ENCODE results near the gene APOL2. TPM values are rescaled to one million over a fixed set of nuclear protein-coding genes. Genes with fewer than 3 reads are reported as not detected.
A peak's percentile ranks its signal among the peaks of the same experiment; 100 is the strongest.
"Not testable (repeated sequence)": the region's sequence is repeated elsewhere in the genome, so short reads cannot be mapped to it uniquely, and the experiment has no call there.

Gene APOL2
- total RNA-seq, 1 donor from 2014 or later = 77.2 TPM

GRCh38 chr22:36267896-36268485 lies 28.7 kb upstream of the APOL2 start:
- no peak overlapping the region for H3K9ac ChIP-seq (ENCODE audit: low read length)
- FAIRE-seq (no peak), DNase-seq (ENCODE audit: low read depth) (no peak)
- H3K9me3 ChIP-seq (ENCODE audit: insufficient read depth, low read depth, low read length) = no peaks in the 10 kb centered on the region
- TF ChIP-seq EZH2 (IDR thresholded peaks at IDR 0.05; ENCODE audit: insufficient read depth, low read length) = no peak
- TF ChIP-seq CTCF (IDR thresholded peaks at IDR 0.05; ENCODE audit: insufficient read depth, low read depth, low read length) = no peak
- H3K36me3 ChIP-seq (ENCODE audit: insufficient read depth, low read length) = peaks cover 8% of the 10 kb centered on the region
- H4K20me1 ChIP-seq (ENCODE audit: insufficient read depth, low read length) = peaks cover 4% of the 10 kb centered on the region
- H3K27ac ChIP-seq (ENCODE audit: low read depth, low read length) = no peak overlapping the region
- no peak overlapping the region for H3K4me2 ChIP-seq (ENCODE audit: low read length)
- H3K4me1 ChIP-seq (ENCODE audit: insufficient read depth, low read length) = no peaks in the 10 kb centered on the region
- H3K4me3 ChIP-seq (ENCODE audit: insufficient read depth, low read depth, low read length) = no peak overlapping the region
- H3K36me3 Mint-ChIP-seq (ENCODE audit: low read depth, unreplicated experiment) = peaks cover 45% of the 10 kb centered on the region
- H3K9me3 Mint-ChIP-seq (ENCODE audit: unreplicated experiment) = peaks cover 12% of the 10 kb centered on the region
- H3K27ac Mint-ChIP-seq (ENCODE audit: unreplicated experiment) = peak overlapping the region; percentile 85
- H3K4me3 Mint-ChIP-seq (ENCODE audit: unreplicated experiment) = no peak overlapping the region
- H3K79me2 ChIP-seq (ENCODE audit: insufficient read depth, low read length) = no peaks in the 10 kb centered on the region
- H3K27me3 ChIP-seq (ENCODE audit: insufficient read depth, low read length) = no peaks in the 10 kb centered on the region
- H3K27me3 Mint-ChIP-seq (ENCODE audit: low read depth, unreplicated experiment) = no peaks in the 10 kb centered on the region
- H3K4me1 Mint-ChIP-seq (ENCODE audit: low read depth, unreplicated experiment) = peaks cover 6% of the 10 kb centered on the region
- H2AFZ ChIP-seq (ENCODE audit: low read depth, low read length) = no peak overlapping the region

GRCh38 chr22:36267058-36267457 lies 27.7 kb upstream of the APOL2 start:
- no peaks in the 10 kb centered on the region for H3K4me1 ChIP-seq (ENCODE audit: insufficient read depth, low read length)
- H3K4me3 ChIP-seq (ENCODE audit: insufficient read depth, low read depth, low read length) = no peak overlapping the region
- Mint-ChIP-seq H3K4me1 (ENCODE audit: low read depth, unreplicated experiment) (peaks cover 6% of the 10 kb centered on the region), H3K27me3 (ENCODE audit: low read depth, unreplicated experiment) (no peaks in the 10 kb centered on the region), H3K27ac (ENCODE audit: unreplicated experiment) (no peak overlapping the region), H3K36me3 (ENCODE audit: low read depth, unreplicated experiment) (peaks cover 46% of the 10 kb centered on the region), H3K9me3 (ENCODE audit: unreplicated experiment) (peaks cover 12% of the 10 kb centered on the region), H3K4me3 (ENCODE audit: unreplicated experiment) (no peak overlapping the region)
- H3K4me2 ChIP-seq (ENCODE audit: low read length) = no peak overlapping the region
- no peak overlapping the region for H2AFZ ChIP-seq (ENCODE audit: low read depth, low read length)
- FAIRE-seq (no peak), DNase-seq (ENCODE audit: low read depth) (no peak)
- no peaks in the 10 kb centered on the region for H3K79me2 ChIP-seq (ENCODE audit: insufficient read depth, low read length)
- H3K36me3 ChIP-seq (ENCODE audit: insufficient read depth, low read length) = peaks cover 8% of the 10 kb centered on the region
- peaks cover 4% of the 10 kb centered on the region for H4K20me1 ChIP-seq (ENCODE audit: insufficient read depth, low read length)
- H3K27ac ChIP-seq (ENCODE audit: low read depth, low read length) = no peak overlapping the region
- no peaks in the 10 kb centered on the region for H3K27me3 ChIP-seq (ENCODE audit: insufficient read depth, low read length)
- H3K9me3 ChIP-seq (ENCODE audit: insufficient read depth, low read depth, low read length) = no peaks in the 10 kb centered on the region
- no peak overlapping the region for H3K9ac ChIP-seq (ENCODE audit: low read length)
- no peak for TF ChIP-seq CTCF (IDR thresholded peaks at IDR 0.05; ENCODE audit: insufficient read depth, low read depth, low read length)
- TF ChIP-seq EZH2 (IDR thresholded peaks at IDR 0.05; ENCODE audit: insufficient read depth, low read length) = no peak

GRCh38 chr22:36263886-36264664 lies 24.7 kb upstream of the APOL2 start:
- not testable (repeated sequence) for H3K36me3 ChIP-seq (ENCODE audit: insufficient read depth, low read length); H3K27me3 ChIP-seq (ENCODE audit: insufficient read depth, low read length); H3K9me3 Mint-ChIP-seq (ENCODE audit: unreplicated experiment); H3K27me3 Mint-ChIP-seq (ENCODE audit: low read depth, unreplicated experiment); H3K9ac ChIP-seq (ENCODE audit: low read length); H3K79me2 ChIP-seq (ENCODE audit: insufficient read depth, low read length); FAIRE-seq; H3K9me3 ChIP-seq (ENCODE audit: insufficient read depth, low read depth, low read length); H3K27ac ChIP-seq (ENCODE audit: low read depth, low read length); H3K4me2 ChIP-seq (ENCODE audit: low read length); H3K4me1 ChIP-seq (ENCODE audit: insufficient read depth, low read length); H2AFZ ChIP-seq (ENCODE audit: low read depth, low read length); DNase-seq (ENCODE audit: low read depth); H3K4me3 ChIP-seq (ENCODE audit: insufficient read depth, low read depth, low read length)
- Mint-ChIP-seq H3K4me3 (ENCODE audit: unreplicated experiment) (peak overlapping the region; percentile 50), H3K4me1 (ENCODE audit: low read depth, unreplicated experiment) (peaks cover 18% of the 10 kb centered on the region), H3K27ac (ENCODE audit: unreplicated experiment) (peak overlapping the region; percentile 58), H3K36me3 (ENCODE audit: low read depth, unreplicated experiment) (peaks cover 42% of the 10 kb centered on the region)
- H4K20me1 ChIP-seq (ENCODE audit: insufficient read depth, low read length) = peaks cover 11% of the 10 kb centered on the region

- H4K20me1 ChIP-seq (ENCODE audit: insufficient read depth, low read length) = peaks cover 11% of the 10 kb centered on the region
- peaks cover 26% of the 10 kb centered on the region for H3K4me1 Mint-ChIP-seq (ENCODE audit: low read depth, unreplicated experiment)
- H3K27ac Mint-ChIP-seq (ENCODE audit: unreplicated experiment) = peak overlapping the region; percentile 58
- H2AFZ ChIP-seq (ENCODE audit: low read depth, low read length); H3K36me3 ChIP-seq (ENCODE audit: insufficient read depth, low read length); H3K9ac ChIP-seq (ENCODE audit: low read length); H3K79me2 ChIP-seq (ENCODE audit: insufficient read depth, low read length); H3K4me2 ChIP-seq (ENCODE audit: low read length); H3K9me3 Mint-ChIP-seq (ENCODE audit: unreplicated experiment); H3K4me3 ChIP-seq (ENCODE audit: insufficient read depth, low read depth, low read length); H3K4me1 ChIP-seq (ENCODE audit: insufficient read depth, low read length); DNase-seq (ENCODE audit: low read depth); FAIRE-seq; H3K9me3 ChIP-seq (ENCODE audit: insufficient read depth, low read depth, low read length); H3K27ac ChIP-seq (ENCODE audit: low read depth, low read length); H3K27me3 Mint-ChIP-seq (ENCODE audit: low read depth, unreplicated experiment); H3K27me3 ChIP-seq (ENCODE audit: insufficient read depth, low read length): not testable (repeated sequence)
- H3K4me3 Mint-ChIP-seq (ENCODE audit: unreplicated experiment) = peak overlapping the region; percentile 50
- H3K36me3 Mint-ChIP-seq (ENCODE audit: low read depth, unreplicated experiment) = peaks cover 35% of the 10 kb centered on the region
Measured at GRCh38 chr22:36263216-36263673, 23.9 kb upstream of the APOL2 start.

All from astrocyte (in vitro differentiated cells and primary cell).